Ectodermal cell (in vitro differentiated cells): ENCODE measurements around the gene LONP1.
"Not testable (repeated sequence)": the region's sequence is repeated elsewhere in the genome, so short reads cannot be mapped to it uniquely, and the experiment has no call there.

ENCODE experiments used
- H3K27ac ChIP-seq: 2 replicates; pipeline ENCODE4 v1.7.0; 2013; ENCODE audit warnings: mild to moderate bottlenecking, low read depth, low read length; ENCODE audit not compliant: insufficient read depth, poor library complexity, severe bottlenecking
- H3K27me3 ChIP-seq: 2 replicates; pipeline ENCODE4 v1.7.0; 2013; ENCODE audit warnings: mild to moderate bottlenecking, low read length; ENCODE audit not compliant: insufficient read depth, control insufficient read depth, poor library complexity, severe bottlenecking
- H3K36me3 ChIP-seq: one replicate; pipeline ENCODE4 v1.7.0; 2013; ENCODE audit warnings: low read length; ENCODE audit not compliant: control insufficient read depth, insufficient read depth
- H3K4me1 ChIP-seq: one replicate; pipeline ENCODE4 v1.7.0; 2013; ENCODE audit warnings: low read length; ENCODE audit not compliant: control insufficient read depth, insufficient read depth
- H3K4me3 ChIP-seq: 2 replicates; pipeline ENCODE4 v1.7.0; 2013; ENCODE audit warnings: low read depth, low read length, control low read depth; ENCODE audit not compliant: insufficient read depth
- H3K9me3 ChIP-seq: 2 replicates; pipeline ENCODE4 v1.7.0; 2013; ENCODE audit warnings: mild to moderate bottlenecking, low read length, moderate library complexity; ENCODE audit not compliant: control insufficient read depth
- WGBS, 2 experiments: methylation state at CpG; one replicate each; pipeline ENCODE4 v1.1.7; 2013; ENCODE audit warnings: missing lambda C conversion rate in 2 of 2; 5-methylcytosine and 5-hydroxymethylcytosine counted together

The LONP1 gene

DNA sequence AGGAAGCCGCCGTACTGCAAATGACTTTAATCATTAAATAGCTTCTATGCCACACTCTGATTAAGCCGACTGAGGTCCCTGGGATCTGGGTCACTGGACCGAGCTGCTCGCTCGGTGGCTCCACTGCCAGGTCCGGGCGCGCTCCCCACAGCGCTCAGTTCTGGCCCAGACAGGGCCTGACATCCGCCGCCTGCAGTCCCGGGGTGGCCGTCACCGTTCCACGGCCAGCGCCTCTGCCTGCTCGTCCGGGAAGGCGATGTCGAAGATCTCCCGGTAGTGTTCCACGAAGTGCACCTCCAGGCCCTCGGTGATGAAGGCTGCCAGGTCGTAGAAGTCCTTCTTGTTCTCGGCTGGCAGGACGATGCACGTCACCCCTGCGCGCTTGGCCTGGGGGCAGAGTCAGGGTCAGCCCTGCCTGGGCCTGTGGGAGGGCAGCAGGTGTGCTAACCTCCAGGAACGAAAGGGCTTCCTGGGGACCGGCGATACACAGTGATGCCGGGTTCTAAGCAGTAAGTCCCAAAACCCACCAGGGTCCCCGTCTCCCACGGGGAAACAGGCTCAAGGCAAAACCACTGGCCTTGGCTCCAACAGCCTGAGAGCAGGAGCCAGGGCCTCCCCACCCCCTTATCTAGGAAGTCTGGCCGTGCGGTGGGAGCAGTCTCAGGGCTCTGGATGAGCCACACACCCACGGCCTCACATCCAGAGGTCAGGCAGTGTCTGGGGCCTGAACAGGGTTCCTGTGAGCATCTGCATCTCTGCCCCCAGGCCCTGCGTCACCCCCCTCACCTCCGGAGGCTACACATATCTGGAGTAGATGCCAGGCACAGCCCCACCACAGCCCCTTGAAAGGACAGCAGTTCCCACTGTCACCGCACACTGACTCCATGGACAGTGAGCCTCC is 27.9 kb downstream of the LONP1 start:
- Histone ChIP-seq H3K27me3 (no peaks in the 10 kb centered on the region), H3K36me3 (peaks cover 27% of the 10 kb centered on the region), H3K9me3 (no peaks in the 10 kb centered on the region), H3K27ac (no peak overlapping the region), H3K4me3 (peak overlapping the region; percentile 100), H3K4me1 (no peaks in the 10 kb centered on the region)
- 93% methylated on average over 42 of the region's 42 CpGs for WGBS, 2 experiments

DNA sequence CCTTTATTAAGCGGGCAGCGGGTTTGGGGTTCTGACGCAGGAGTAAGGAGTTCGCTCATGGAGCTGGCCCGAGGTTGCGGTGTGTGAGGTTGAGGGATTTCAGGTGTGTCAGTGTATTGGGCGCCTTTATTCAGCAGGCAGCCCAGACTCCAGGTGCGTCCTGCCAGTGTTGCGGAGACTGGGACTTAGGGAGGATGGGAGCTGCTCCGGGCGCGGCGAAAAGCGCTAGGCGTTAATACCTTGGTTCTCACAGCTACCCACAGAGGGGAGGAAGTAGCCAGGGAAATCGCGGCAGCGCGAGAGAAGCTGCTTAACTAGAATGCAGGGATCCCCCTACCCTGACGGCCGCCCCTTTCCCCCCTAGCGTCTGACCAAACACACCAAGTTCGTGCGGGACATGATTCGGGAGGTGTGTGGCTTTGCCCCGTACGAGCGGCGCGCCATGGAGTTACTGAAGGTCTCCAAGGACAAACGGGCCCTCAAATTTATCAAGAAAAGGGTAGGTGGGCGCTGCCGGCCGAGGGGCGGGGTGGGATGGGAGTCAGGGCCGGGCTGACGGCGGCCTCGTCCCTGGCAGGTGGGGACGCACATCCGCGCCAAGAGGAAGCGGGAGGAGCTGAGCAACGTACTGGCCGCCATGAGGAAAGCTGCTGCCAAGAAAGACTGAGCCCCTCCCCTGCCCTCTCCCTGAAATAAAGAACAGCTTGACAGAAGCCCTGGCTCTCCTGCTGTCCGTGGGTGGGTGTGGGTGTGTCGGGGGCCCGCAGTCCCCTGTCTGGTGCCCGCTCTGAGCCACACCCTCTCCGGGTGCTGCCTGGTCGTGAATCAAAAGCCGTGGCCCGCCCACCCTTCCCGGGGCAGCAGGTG is 28.8 kb downstream of the LONP1 start:
- H3K9me3 ChIP-seq: no peaks in the 10 kb centered on the region
- H3K4me1 ChIP-seq: no peaks in the 10 kb centered on the region
- peak overlapping the region; percentile 100 for H3K4me3 ChIP-seq
- H3K27ac ChIP-seq: peak overlapping the region; percentile 96
- H3K27me3 ChIP-seq: no peaks in the 10 kb centered on the region
- 12 to 15% methylated on average over 54 of the region's 54 CpGs for WGBS, 2 experiments
- H3K36me3 ChIP-seq: peaks cover 22% of the 10 kb centered on the region

- Histone ChIP-seq H3K27ac (peak within 1 kb of the TSS; percentile 96), H3K9me3 (no peaks in the 10 kb centered on the region), H3K36me3 (peaks cover 19% of the 10 kb centered on the region), H3K27me3 (no peaks in the 10 kb centered on the region), H3K4me1 (no peaks in the 10 kb centered on the region), H3K4me3 (peak within 1 kb of the TSS; percentile 100)
- 0 to 1% methylated on average over 73 of the region's 73 CpGs for WGBS, 2 experiments
These were observed 29.6 kb downstream of the LONP1 start, which contains the start of gene RPL36 for GRCh38 chr19:5690125-5690954. Gene RPL36, plus strand, starts transcription at chr19:5690295. Its CDS starts 213 bp downstream, at chr19:5690508.

DNA sequence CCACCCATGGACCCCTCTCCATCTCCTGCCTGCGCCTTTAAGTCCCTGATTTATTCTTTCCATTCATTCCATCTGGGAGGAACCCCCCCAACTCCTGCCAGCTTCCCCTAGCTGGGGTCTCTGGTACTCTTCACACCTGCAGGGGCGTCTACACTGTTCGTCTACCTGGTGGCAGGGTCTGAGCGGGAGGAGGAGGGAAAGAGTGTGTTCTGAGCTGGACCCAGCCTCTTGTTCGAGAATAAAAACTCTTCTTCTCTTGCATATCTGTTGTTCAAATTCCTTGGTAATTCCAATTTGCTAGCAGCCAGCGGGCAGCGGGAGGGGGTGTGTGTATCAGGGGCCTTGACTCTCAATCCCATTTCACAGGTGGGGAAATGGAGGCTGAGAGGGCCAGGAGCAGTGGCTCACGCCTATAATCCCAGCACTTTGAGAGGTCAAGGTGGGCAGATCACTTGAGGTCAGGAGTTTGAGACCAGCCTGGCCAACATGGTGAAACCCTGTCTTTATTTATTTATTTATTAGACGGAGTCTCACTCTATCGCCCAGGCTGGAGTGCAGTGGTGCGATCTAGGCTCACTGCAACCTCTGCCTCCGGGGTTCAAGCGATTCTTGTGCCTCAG is 31.6 kb downstream of the LONP1 start:
- WGBS, 2 experiments: 94 to 95% methylated on average over 13 of the region's 13 CpGs
- H3K27me3 ChIP-seq, H3K4me3 ChIP-seq, H3K9me3 ChIP-seq, H3K4me1 ChIP-seq, H3K27ac ChIP-seq: not testable (repeated sequence)
- H3K36me3 ChIP-seq: peaks cover 13% of the 10 kb centered on the region

DNA sequence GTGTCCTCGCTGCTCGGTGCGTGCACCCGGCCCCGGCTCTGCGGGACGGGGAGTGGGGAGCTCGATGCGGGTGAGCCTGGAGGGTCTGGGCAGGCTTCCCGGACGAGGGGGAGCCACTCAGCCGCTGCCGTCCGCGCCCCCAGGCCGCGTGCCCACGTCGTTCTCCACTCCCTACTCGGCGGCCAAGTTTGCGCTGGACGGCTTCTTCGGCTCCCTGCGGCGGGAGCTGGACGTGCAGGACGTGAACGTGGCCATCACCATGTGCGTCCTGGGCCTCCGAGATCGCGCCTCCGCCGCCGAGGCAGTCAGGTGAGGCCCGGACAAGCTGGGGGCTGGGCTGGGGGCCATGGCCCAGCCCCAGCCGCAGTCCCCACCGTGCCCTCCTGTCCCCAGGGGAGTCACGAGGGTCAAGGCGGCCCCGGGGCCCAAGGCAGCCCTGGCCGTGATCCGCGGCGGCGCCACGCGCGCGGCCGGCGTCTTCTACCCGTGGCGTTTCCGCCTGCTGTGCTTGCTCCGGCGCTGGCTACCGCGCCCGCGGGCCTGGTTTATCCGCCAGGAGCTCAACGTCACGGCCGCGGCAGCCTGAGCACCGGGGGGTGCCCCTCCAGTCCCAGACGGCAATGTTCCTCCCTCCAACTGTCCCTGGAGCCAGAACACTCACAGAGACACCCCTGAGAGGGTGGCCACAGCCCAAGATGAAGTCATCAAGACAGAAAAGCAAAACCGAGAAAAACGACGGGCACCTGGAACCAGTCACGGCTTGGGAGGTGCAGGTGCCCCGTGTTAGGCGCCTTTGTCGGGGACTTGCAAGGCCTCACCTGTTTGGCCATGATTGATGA is 32.4 kb downstream of the LONP1 start:
- Histone ChIP-seq H3K27ac (no peak overlapping the region), H3K27me3 (no peaks in the 10 kb centered on the region), H3K4me1 (no peaks in the 10 kb centered on the region), H3K4me3 (peak overlapping the region; percentile 6), H3K9me3 (no peaks in the 10 kb centered on the region), H3K36me3 (peaks cover 5% of the 10 kb centered on the region)
- WGBS, 2 experiments: 75% methylated on average over 76 of the region's 76 CpGs

DNA sequence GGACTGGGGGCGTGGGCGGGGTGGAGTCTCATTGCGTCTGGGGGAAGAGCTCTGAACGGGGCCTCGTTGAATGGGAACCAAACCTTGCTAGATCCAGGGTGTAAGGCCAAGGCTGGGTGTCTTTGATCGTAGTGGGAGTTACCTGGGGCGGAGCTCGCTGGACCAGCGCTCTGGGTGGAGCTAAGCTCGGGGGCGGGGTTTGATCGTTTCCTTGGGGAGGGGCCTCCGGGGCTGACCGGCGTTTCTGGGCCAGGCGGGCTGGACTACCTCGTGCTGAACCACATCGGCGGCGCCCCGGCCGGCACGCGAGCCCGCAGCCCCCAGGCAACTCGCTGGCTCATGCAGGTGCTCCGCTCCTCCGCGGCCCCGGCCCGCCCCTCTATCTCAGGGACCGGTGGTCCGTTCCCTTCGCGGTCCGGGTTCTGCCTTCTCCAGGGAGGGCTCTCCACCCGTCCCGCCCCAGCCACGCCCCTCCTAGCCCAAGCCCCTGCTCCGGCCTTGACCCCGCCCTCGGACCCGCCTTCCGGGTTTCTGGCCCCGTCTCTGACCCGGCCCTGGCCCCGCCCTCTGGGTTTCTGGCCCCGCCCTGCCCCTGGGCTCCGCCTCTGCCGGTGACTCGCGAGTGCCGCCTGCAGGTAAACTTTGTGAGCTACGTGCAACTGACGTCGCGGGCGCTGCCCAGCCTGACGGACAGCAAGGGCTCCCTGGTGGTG is 33.1 kb downstream of the LONP1 start:
- peaks cover 7% of the 10 kb centered on the region for H3K4me1 ChIP-seq
- H3K27ac ChIP-seq: peak overlapping the region; percentile 23
- H3K4me3 ChIP-seq: peak overlapping the region; percentile 62
- H3K27me3 ChIP-seq: no peaks in the 10 kb centered on the region
- 1% methylated on average over 59 of the region's 59 CpGs for WGBS, 2 experiments
- no peaks in the 10 kb centered on the region for H3K36me3 ChIP-seq
- H3K9me3 ChIP-seq: no peaks in the 10 kb centered on the region

DNA sequence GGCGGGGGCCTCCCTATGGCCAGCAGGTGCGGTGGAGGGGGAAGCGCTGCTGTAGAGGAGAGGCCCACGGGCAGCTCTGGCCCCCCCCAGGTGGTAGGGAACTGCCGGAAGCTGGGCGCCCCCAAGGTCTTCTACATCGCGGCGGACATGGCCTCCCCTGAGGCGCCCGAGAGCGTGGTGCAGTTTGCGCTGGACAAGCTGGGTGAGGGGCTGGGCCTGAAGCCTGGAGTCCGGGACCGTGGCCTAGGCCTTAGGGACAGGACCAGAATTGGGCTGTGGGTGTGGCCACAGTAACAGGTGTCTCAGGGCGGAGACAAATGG is 33.7 kb downstream of the LONP1 start:
- no peaks in the 10 kb centered on the region for H3K27me3 ChIP-seq
- H3K9me3 ChIP-seq: no peaks in the 10 kb centered on the region
- peak overlapping the region; percentile 62 for H3K4me3 ChIP-seq
- WGBS, 2 experiments: 60 to 65% methylated on average over 16 of the region's 16 CpGs
- no peaks in the 10 kb centered on the region for H3K36me3 ChIP-seq
- peaks cover 12% of the 10 kb centered on the region for H3K4me1 ChIP-seq
- peak overlapping the region; percentile 23 for H3K27ac ChIP-seq

GRCh38 chr19:5684694-5685430 is 35.1 kb downstream of the LONP1 start:
- Histone ChIP-seq H3K36me3 (no peaks in the 10 kb centered on the region), H3K9me3 (no peaks in the 10 kb centered on the region), H3K27me3 (no peaks in the 10 kb centered on the region), H3K27ac (no peak overlapping the region), H3K4me1 (peaks cover 13% of the 10 kb centered on the region), H3K4me3 (no peak overlapping the region)
- WGBS, 2 experiments: 92 to 94% methylated on average over 22 of the region's 22 CpGs
